NT2/D1 (cell line): ENCODE data around the gene GPSM3.
"Not testable (repeated sequence)": the region's sequence is repeated elsewhere in the genome, so short reads cannot be mapped to it uniquely, and the experiment has no call there.

ENCODE experiments used
- DNase-seq: peaks from one replicate; pipeline ENCODE4 v3.0.0-alpha.2; 2011; ENCODE audit warnings: low read depth, low spot score
- H3K27me3 ChIP-seq: 2 replicates; pipeline ENCODE4 v1.6.0; 2011; ENCODE audit warnings: mild to moderate bottlenecking; ENCODE audit not compliant: insufficient read length, insufficient read depth
- H3K36me3 ChIP-seq: 2 replicates; pipeline ENCODE4 v1.6.1; 2011; ENCODE audit warnings: mild to moderate bottlenecking, low read length, mixed read lengths; ENCODE audit not compliant: insufficient read depth, insufficient read length
- H3K4me1 ChIP-seq: 2 replicates; pipeline ENCODE4 v1.5.1; 2011; ENCODE audit not compliant: insufficient read depth, insufficient read length
- H3K4me3 ChIP-seq: 2 replicates; pipeline ENCODE4 v1.5.1; 2011; ENCODE audit warnings: low read depth; ENCODE audit not compliant: insufficient read length
- H3K9ac ChIP-seq: 2 replicates; pipeline ENCODE4 v1.6.0; 2011; ENCODE audit warnings: low read depth; ENCODE audit not compliant: insufficient read length
- H3K9me3 ChIP-seq: 2 replicates; pipeline ENCODE4 v1.5.1; 2011; ENCODE audit warnings: mild to moderate bottlenecking, low read length; ENCODE audit not compliant: insufficient read depth
- SUZ12 ChIP-seq: IDR thresholded peaks from 2 replicates; pipeline ENCODE4 v1.6.1; 2011; ENCODE audit not compliant: insufficient read length, insufficient read depth; ENCODE audit errors: extremely low read depth
- YY1 ChIP-seq: IDR thresholded peaks from 2 replicates; pipeline ENCODE4 v1.6.1; 2011; ENCODE audit not compliant: insufficient read length, insufficient read depth
- ZNF274 ChIP-seq: IDR thresholded peaks from 2 replicates; pipeline ENCODE4 v1.6.1; 2011; ENCODE audit warnings: mild to moderate bottlenecking, low read depth, low read length

The GPSM3 gene

DNA sequence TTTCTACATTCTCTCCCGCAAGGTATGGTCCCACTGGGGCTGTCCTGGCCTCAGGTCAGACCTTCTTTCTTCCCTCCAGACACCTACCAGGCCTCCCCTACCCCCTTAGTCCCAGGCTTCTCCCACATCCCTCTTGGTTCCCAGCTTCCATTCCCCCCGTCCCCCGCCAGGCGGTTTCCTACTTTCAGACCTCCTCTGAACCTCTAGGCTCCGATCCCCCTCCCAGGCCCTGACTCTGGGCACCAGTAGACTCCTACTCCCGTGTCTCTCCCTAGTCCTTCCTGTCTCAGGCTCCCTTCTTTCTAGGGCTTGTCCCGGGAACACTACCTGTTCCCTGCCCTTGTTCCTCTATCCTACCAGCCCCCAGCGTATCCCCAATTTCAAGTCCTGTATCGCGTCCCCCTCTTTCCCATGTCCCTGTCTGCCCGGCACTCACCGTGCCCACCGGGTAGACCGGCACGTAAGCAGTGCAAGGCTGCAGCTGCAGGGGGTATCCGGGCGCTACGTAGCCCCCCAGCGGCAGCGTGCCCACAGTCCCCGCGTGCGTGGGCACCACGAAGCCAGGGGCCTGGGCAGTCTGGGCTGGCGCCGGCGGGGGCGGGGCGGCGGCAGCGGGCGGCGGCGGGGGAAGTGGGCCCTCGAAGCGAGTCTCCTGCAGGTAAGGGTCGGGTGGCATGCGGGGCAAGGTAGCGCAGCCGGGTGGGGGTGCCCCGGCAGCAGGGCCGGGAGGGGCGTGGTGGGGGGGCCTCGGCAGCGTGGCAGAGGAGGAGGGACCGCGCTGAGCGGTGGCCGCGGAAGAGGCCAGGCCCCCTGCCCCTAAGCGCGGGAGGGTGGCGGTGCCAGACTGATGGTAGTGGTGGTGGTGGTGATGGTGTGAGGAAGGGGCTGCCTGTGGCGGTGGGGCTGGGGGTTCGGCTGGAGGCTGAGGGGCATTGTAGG is 42.2 kb downstream of the GPSM3 start:
- H3K4me3 ChIP-seq: no peak overlapping the region

DNA sequence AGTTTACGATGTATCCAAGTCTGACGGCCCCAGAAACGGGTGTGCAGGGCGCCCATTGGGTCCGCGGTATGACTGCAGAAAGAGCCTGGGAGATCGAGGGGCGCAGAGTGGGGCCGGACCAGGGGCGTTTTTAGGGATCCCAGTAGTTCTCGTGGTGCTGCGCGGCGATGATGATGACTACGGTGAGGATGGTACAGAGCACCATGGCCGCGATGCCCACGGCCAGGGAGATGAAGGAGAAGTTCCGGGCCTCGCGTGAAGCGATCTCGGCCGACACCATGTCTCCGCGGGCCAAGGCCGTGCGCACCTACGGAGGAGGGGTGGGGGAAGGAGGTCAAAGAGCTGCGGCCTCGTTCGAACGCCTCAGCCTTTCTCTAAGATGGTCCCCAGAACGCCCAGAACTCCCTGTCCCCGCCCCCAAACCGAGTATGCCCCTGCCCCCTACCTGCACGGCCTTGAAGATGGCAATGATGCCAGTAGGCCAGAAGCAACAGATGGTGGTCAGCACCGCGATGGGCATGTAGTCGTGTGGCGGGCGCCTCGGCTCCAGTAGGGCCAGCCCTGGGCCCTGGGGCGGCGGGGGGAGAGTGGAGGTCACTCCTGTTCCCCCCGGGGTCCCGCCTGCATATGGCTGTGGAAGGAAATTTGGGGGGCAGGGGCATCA is 43.2 kb downstream of the GPSM3 start:
- TF ChIP-seq SUZ12 (no peak), YY1 (no peak)
- DNase-seq: no peak
- Histone ChIP-seq H3K27me3 (peaks cover 3% of the 10 kb centered on the region), H3K9ac (no peak overlapping the region), H3K4me1 (no peaks in the 10 kb centered on the region), H3K4me3 (no peak overlapping the region), H3K9me3 (no peaks in the 10 kb centered on the region), H3K36me3 (no peaks in the 10 kb centered on the region)

More for the DNA sequence above, 42.2 kb downstream of the GPSM3 start:
- DNase-seq: no peak
- Histone ChIP-seq H3K9ac (no peak overlapping the region), H3K9me3 (no peaks in the 10 kb centered on the region), H3K27me3 (peaks cover 3% of the 10 kb centered on the region), H3K4me1 (peaks cover 4% of the 10 kb centered on the region), H3K36me3 (peaks cover 3% of the 10 kb centered on the region)
- no peak for TF ChIP-seq YY1
- no peak for TF ChIP-seq ZNF274
- TF ChIP-seq SUZ12: no peak

DNA sequence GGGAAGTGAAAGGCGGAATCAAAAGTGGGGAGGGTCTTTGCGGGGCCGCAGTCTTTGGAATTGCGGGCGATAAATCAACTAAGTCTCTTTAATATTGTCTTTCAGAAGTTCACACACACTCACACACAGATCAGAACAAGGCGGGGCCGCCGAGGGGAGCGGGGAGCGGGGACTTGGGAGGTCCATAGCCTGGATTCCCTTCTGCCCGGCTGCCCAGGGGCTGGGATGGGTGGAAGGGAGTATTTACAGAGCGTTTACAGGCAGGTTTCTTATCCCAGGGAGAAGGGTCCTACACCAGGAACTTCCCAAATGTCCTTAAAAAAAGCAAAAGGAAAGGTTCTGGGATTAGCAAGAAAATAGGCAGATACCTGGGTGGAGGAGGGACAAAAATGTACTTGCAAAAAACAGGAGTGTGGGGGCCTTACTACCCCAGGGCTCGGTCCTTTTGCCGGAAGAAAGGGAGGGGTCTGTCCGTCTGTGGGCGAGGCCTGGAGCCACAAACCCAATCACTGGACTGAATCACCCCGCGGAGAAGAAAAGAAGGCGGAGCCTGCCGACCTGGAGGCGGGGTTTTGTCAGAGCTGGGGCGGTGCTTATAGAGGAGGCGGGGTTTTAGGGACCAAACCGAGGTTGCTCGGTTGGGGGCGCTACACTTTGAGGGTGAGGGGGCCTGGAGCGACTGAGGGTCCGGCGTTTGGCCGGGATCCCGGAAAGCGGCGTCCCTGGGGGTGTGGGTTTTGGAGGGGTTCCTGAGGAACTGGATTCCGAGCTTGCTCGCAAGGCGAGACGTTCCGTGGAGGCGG is 44.0 kb downstream of the GPSM3 start:
- Histone ChIP-seq H3K4me1 (no peaks in the 10 kb centered on the region), H3K4me3 (no peak overlapping the region), H3K9ac (no peak overlapping the region), H3K9me3 (no peaks in the 10 kb centered on the region), H3K36me3 (no peaks in the 10 kb centered on the region), H3K27me3 (peaks cover 3% of the 10 kb centered on the region)
- DNase-seq: no peak
- TF ChIP-seq YY1: no peak
- no peak for TF ChIP-seq ZNF274
- TF ChIP-seq SUZ12: no peak

DNA sequence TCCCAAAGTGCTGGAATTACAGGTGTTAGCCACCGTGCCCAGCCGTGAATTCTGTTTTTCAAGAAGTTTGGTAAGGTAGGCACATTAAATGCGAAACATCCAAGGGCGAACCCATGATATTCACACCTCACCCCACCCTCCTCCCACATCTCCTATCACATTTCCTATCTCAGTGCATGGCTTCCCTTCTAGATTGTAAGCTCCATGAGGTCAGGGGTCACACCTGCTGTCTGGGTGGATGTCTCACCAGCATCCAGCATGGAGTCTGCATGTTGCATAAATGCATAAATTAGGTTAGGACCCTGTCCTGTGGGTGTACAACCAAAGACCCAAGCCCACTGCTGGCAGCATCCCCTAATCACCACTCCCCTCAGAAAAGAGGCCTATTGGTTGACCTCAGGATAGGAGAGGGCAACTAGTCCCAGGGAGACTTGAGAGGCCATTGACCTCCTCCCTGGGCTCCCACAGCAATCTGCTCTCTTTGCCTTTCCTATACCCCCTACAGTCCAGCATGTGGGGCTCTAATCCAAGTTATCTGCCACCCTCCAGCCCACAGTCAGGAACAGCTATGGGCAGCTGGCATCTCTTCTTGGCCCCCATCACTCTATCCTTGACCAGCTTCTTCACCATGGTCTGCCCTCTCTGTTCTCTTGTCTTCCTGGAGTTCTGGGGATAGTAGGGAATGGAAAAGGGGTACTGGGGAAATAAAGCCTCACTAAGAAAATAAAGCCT is 44.9 kb downstream of the GPSM3 start:
- H3K27me3 ChIP-seq: peaks cover 3% of the 10 kb centered on the region
- no peaks in the 10 kb centered on the region for H3K4me1 ChIP-seq
- no peaks in the 10 kb centered on the region for H3K36me3 ChIP-seq
- H3K9me3 ChIP-seq: no peaks in the 10 kb centered on the region
- no peak overlapping the region for H3K4me3 ChIP-seq
- H3K9ac ChIP-seq: no peak overlapping the region
- DNase-seq: no peak
- TF ChIP-seq YY1: no peak

DNA sequence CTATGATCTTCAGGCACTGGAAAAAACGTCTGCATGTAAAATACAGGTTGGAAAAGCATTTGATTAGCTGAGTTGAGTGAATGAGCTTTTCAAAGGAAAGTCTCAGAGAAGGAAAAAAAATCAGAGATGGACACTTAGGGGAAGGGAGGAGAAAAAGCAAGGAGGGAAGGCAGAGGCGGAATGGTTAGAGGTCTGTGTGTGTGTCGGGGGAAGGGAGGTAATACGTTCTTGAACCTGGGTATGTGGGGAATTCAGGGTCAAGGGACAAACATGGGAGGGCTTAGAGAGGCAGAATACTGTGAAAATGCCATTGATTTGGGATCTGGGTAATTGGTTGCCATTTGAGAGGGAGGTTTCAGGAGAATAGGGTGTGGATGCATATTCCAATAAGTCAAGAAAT is 45.8 kb downstream of the GPSM3 start:
- Histone ChIP-seq H3K9ac (no peak overlapping the region), H3K4me1 (no peaks in the 10 kb centered on the region), H3K27me3 (no peaks in the 10 kb centered on the region), H3K9me3 (no peaks in the 10 kb centered on the region), H3K4me3 (no peak overlapping the region), H3K36me3 (no peaks in the 10 kb centered on the region)
- no peak for DNase-seq
- TF ChIP-seq ZNF274 (no peak), SUZ12 (no peak), YY1 (no peak)

DNA sequence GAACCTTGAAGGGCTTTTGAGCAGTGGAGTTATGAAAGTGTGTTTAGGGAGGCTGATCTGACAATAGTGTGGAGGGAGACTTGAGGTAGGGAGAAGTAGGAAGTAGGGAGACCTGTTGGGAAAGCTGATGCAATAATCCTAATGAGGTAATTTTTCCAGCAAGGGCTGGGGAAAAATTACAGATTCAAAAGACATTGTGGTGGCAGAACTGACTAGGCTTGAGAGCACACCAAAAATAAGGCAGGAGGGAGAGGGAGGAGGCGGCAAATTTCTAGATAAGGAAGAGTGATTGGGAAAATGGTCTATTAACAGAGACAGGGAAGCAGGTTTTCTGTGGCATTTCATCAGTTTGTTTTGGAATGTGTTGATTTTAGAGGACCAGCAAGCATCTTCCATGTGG is 46.2 kb downstream of the GPSM3 start:
- TF ChIP-seq ZNF274 (no peak), SUZ12 (no peak), YY1 (no peak)
- H3K4me3 ChIP-seq: no peak overlapping the region
- H3K36me3 ChIP-seq: no peaks in the 10 kb centered on the region
- H3K4me1 ChIP-seq: no peaks in the 10 kb centered on the region
- no peaks in the 10 kb centered on the region for H3K9me3 ChIP-seq
- no peaks in the 10 kb centered on the region for H3K27me3 ChIP-seq
- no peak for DNase-seq
- no peak overlapping the region for H3K9ac ChIP-seq

DNA sequence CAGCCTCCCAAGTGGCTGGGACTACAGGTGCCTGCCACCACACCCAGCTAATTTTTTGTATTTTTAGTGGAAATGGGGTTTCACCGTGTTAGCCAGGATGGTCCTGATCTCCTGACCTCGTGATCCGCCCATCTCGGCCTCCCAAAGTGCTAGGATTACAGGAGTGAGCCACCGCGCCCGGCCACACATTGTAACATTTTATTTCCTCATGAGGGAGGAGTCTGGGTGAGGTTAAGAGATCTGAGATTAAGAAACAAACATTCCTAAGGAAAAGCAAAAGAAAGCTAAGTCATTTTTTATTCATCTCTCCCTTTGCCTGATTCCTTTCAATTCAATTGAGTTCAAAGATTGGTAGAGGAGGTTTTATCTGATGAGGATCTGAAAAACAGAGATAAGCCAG is 48.2 kb downstream of the GPSM3 start:
- not testable (repeated sequence) for H3K36me3 ChIP-seq, H3K4me1 ChIP-seq, H3K27me3 ChIP-seq, H3K9me3 ChIP-seq, H3K9ac ChIP-seq, H3K4me3 ChIP-seq, DNase-seq
